Mesothelial cell of epicardium (in vitro differentiated cells): ENCODE results near the gene CDK7. TPM values are rescaled to one million over a fixed set of nuclear protein-coding genes. Genes with fewer than 3 reads are reported as not detected.

Experiments
- DNase-seq, 2 experiments: peaks; one replicate each; pipeline ENCODE4 v3.0.0; 2021; ENCODE audit warnings: low spot score in 2 of 2; ENCODE audit not compliant: unreplicated experiment in 2 of 2
- H3K27ac Mint-ChIP-seq: 2 replicates; pipeline ENCODE4 v1.8.0; 2021; ENCODE audit warnings: mixed read lengths
- H3K27me3 Mint-ChIP-seq: 2 replicates; pipeline ENCODE4 v1.8.0; 2021; ENCODE audit warnings: low read depth, mixed read lengths
- H3K36me3 Mint-ChIP-seq: 2 replicates; pipeline ENCODE4 v1.8.0; 2021; ENCODE audit warnings: mixed read lengths
- H3K4me1 Mint-ChIP-seq: 2 replicates; pipeline ENCODE4 v1.8.0; 2021; ENCODE audit warnings: mixed read lengths
- H3K4me3 Mint-ChIP-seq: 2 replicates; pipeline ENCODE4 v1.8.0; 2021; ENCODE audit warnings: mild to moderate bottlenecking, moderate library complexity, mixed read lengths
- H3K9me3 Mint-ChIP-seq: 2 replicates; pipeline ENCODE4 v1.8.0; 2021; ENCODE audit warnings: mixed read lengths
- CTCF ChIP-seq: fragments of 200-600 bp; sonication (generic); IDR thresholded peaks from one replicate; pipeline ENCODE4 v1.5.0; 2021; ENCODE audit warnings: antibody characterized with exemption; ENCODE audit not compliant: unreplicated experiment
- total RNA-seq: library from RNA; stranded (reverse); gene quantifications from 3 replicates; pipeline ENCODE4 v1.2.1, GENCODE V29; 2021

CDK7 gene
- total RNA-seq, 1 donor from 2014 or later: 25.1 TPM

- Mint-ChIP-seq H3K27ac (no peak overlapping the region), H3K4me3 (no peak overlapping the region), H3K27me3 (no peaks in the 10 kb centered on the region), H3K36me3 (peaks cover 39% of the 10 kb centered on the region), H3K9me3 (peaks cover 18% of the 10 kb centered on the region), H3K4me1 (no peaks in the 10 kb centered on the region)
- no peak for TF ChIP-seq CTCF
- DNase-seq: no peak
These were observed 74.7 kb downstream of the CDK7 start for GRCh38 chr5:69309380-69309779.

GRCh38 chr5:69312459-69313160 is 77.9 kb downstream of the CDK7 start:
- no peak overlapping the region for H3K4me3 Mint-ChIP-seq
- TF ChIP-seq CTCF: no peak
- peaks cover 18% of the 10 kb centered on the region for H3K9me3 Mint-ChIP-seq
- no peaks in the 10 kb centered on the region for H3K27me3 Mint-ChIP-seq
- peaks cover 35% of the 10 kb centered on the region for H3K36me3 Mint-ChIP-seq
- no peak for DNase-seq
- no peaks in the 10 kb centered on the region for H3K4me1 Mint-ChIP-seq
- no peak overlapping the region for H3K27ac Mint-ChIP-seq

GRCh38 chr5:69313428-69313827 is 78.7 kb downstream of the CDK7 start:
- H3K36me3 Mint-ChIP-seq: peaks cover 34% of the 10 kb centered on the region

GRCh38 chr5:69315972-69316371 is 81.3 kb downstream of the CDK7 start:
- H3K36me3 Mint-ChIP-seq: peaks cover 17% of the 10 kb centered on the region
- DNase-seq: no peak
- H3K27ac Mint-ChIP-seq: no peak overlapping the region
- H3K4me1 Mint-ChIP-seq: no peaks in the 10 kb centered on the region
- no peak overlapping the region for H3K4me3 Mint-ChIP-seq
- TF ChIP-seq CTCF: no peak
- H3K9me3 Mint-ChIP-seq: no peaks in the 10 kb centered on the region
- no peaks in the 10 kb centered on the region for H3K27me3 Mint-ChIP-seq

More at GRCh38 chr5:69313428-69313827, 78.7 kb downstream of the CDK7 start:
- H3K4me3 Mint-ChIP-seq: no peak overlapping the region
- no peak overlapping the region for H3K27ac Mint-ChIP-seq
- DNase-seq: no peak
- H3K27me3 Mint-ChIP-seq: no peaks in the 10 kb centered on the region
- TF ChIP-seq CTCF: no peak
- H3K4me1 Mint-ChIP-seq: no peaks in the 10 kb centered on the region
- peaks cover 17% of the 10 kb centered on the region for H3K9me3 Mint-ChIP-seq

GRCh38 chr5:69317391-69317790 is 82.7 kb downstream of the CDK7 start:
- TF ChIP-seq CTCF: no peak
- Mint-ChIP-seq H3K9me3 (no peaks in the 10 kb centered on the region), H3K4me1 (no peaks in the 10 kb centered on the region), H3K27me3 (no peaks in the 10 kb centered on the region), H3K4me3 (no peak overlapping the region), H3K27ac (no peak overlapping the region), H3K36me3 (peaks cover 17% of the 10 kb centered on the region)
- no peak for DNase-seq
